IMR-90 (cell line): ENCODE results near the gene OST4. TPM values are rescaled to one million over a fixed set of nuclear protein-coding genes. Genes with fewer than 3 reads are reported as not detected.
A peak's percentile ranks its signal among the peaks of the same experiment; 100 is the strongest.
"Not testable (repeated sequence)": the region's sequence is repeated elsewhere in the genome, so short reads cannot be mapped to it uniquely, and the experiment has no call there.

ENCODE experiments used
- ATAC-seq: fragments of 200-7000 bp; cut with Tn5 transposase; 2 replicates; pipeline ENCODE4 v1.9.1; 2020; ENCODE audit warnings: low read depth, mild to moderate bottlenecking, moderate library complexity
- BruUV-seq: library from RNA; stranded (reverse); fragments of 400-500 nt; replicated peaks from 2 replicates; lab custom pipeline; 2021; lab: Mats Ljungman, UMichigan
- CTCF ChIA-PET: fragments of 300-600 bp; formaldehyde crosslinking; extraction: SDS; loops from one replicate; lab custom pipeline; 2021; ENCODE audit warnings: antibody characterized with exemption; lab: Yijun Ruan, JAX
- POLR2A ChIA-PET: fragments of 300-600 bp; sonication (Branson Sonifier 250); formaldehyde crosslinking; loops from one replicate; lab custom pipeline; 2022; ENCODE audit warnings: antibody characterized with exemption; ENCODE audit not compliant: unreplicated experiment; lab: Charles Lee
- DNase-seq: peaks from one replicate; pipeline ENCODE4 v3.0.0; 2013
- H2AFZ ChIP-seq: replicated peaks from 2 replicates; pipeline ENCODE3; 2013; ENCODE audit warnings: low read length, mild to moderate bottlenecking; ENCODE audit not compliant: poor library complexity
- H2AK5ac ChIP-seq: 2 replicates; pipeline ENCODE4 v1.6.1; 2013; ENCODE audit warnings: low read depth, low read length, inconsistent platforms
- H2AK9ac ChIP-seq: replicated peaks from 2 replicates; pipeline ENCODE3; 2013; ENCODE audit warnings: mild to moderate bottlenecking, low read depth, low read length, moderate library complexity; ENCODE audit not compliant: poor library complexity
- H2BK120ac ChIP-seq: 2 replicates; pipeline ENCODE4 v1.6.1; 2013; ENCODE audit warnings: low read depth, low read length, inconsistent platforms
- H2BK15ac ChIP-seq: 3 replicates; pipeline ENCODE4 v1.6.1; 2013; ENCODE audit warnings: low read depth, low read length, inconsistent platforms
- H2BK20ac ChIP-seq: 2 replicates; pipeline ENCODE4 v1.6.1; 2013; ENCODE audit warnings: low read depth, mild to moderate bottlenecking, inconsistent platforms, low read length, moderate library complexity
- H2BK5ac ChIP-seq: 2 replicates; pipeline ENCODE4 v1.6.1; 2013; ENCODE audit warnings: mild to moderate bottlenecking, low read depth, low read length, inconsistent platforms; ENCODE audit not compliant: poor library complexity, severe bottlenecking
- H3K14ac ChIP-seq: replicated peaks from 2 replicates; pipeline ENCODE4 v1.6.1; 2013; ENCODE audit warnings: low read depth, low read length, inconsistent platforms
- H3K18ac ChIP-seq: 2 replicates; pipeline ENCODE4 v1.6.1; 2013; ENCODE audit warnings: low read depth, low read length, control low read depth
- H3K23ac ChIP-seq: 2 replicates; pipeline ENCODE4 v1.6.1; 2013; ENCODE audit warnings: low read depth, low read length, inconsistent platforms
- H3K27ac ChIP-seq: 2 replicates; pipeline ENCODE4 v1.5.1; 2013; ENCODE audit warnings: mild to moderate bottlenecking, control low read depth, low read length; ENCODE audit not compliant: insufficient read depth
- H3K27me3 ChIP-seq: 2 replicates; pipeline ENCODE4 v1.6.1; 2013; ENCODE audit warnings: low read length; ENCODE audit not compliant: control insufficient read depth, insufficient read depth
- H3K36me3 ChIP-seq: 2 replicates; pipeline ENCODE4 v1.6.1; 2013; ENCODE audit warnings: low read length, mixed read lengths; ENCODE audit not compliant: control insufficient read depth, insufficient read depth
- H3K4ac ChIP-seq: 2 replicates; pipeline ENCODE4 v1.6.1; 2013; ENCODE audit warnings: low read depth, low read length, inconsistent platforms
- H3K4me1 ChIP-seq: 2 replicates; pipeline ENCODE4 v1.6.1; 2013; ENCODE audit warnings: low read length, mixed read lengths; ENCODE audit not compliant: control insufficient read depth, insufficient read depth
- H3K4me2 ChIP-seq: 2 replicates; pipeline ENCODE4 v1.6.1; 2013; ENCODE audit warnings: low read depth, mild to moderate bottlenecking, control low read depth, low read length, moderate library complexity
- H3K4me3 ChIP-seq: 2 replicates; pipeline ENCODE4 v1.5.1; 2013; ENCODE audit warnings: low read depth, mild to moderate bottlenecking, control low read depth, low read length, moderate library complexity; ENCODE audit not compliant: insufficient read depth
- H3K56ac ChIP-seq: 2 replicates; pipeline ENCODE4 v1.6.1; 2013; ENCODE audit warnings: low read length, inconsistent platforms; ENCODE audit not compliant: insufficient read depth; ENCODE audit errors: extremely low read depth
- H3K79me1 ChIP-seq, 2 experiments: 2 replicates each; pipeline ENCODE4 v1.6.1; 2013; ENCODE audit warnings: low read length in 2 of 2, inconsistent platforms in 1 of 2, low read depth in 1 of 2
- H3K9ac ChIP-seq: 2 replicates; pipeline ENCODE4 v1.6.1; 2013; ENCODE audit warnings: low read depth, low read length, control low read depth
- H3K9me1 ChIP-seq: 2 replicates; pipeline ENCODE4 v1.6.1; 2013; ENCODE audit warnings: low read length, inconsistent platforms; ENCODE audit not compliant: insufficient read depth
- H3K9me3 ChIP-seq: 2 replicates; pipeline ENCODE4 v1.6.1; 2013; ENCODE audit warnings: low read length; ENCODE audit not compliant: control insufficient read depth, insufficient read depth
- H4K20me1 ChIP-seq: 2 replicates; pipeline ENCODE4 v1.6.1; 2013; ENCODE audit warnings: low read length, inconsistent platforms; ENCODE audit not compliant: insufficient read depth
- H4K5ac ChIP-seq: 2 replicates; pipeline ENCODE4 v1.6.1; 2013; ENCODE audit warnings: mild to moderate bottlenecking, low read depth, low read length, control low read depth
- H4K8ac ChIP-seq, 2 experiments: 2 replicates each; pipeline ENCODE4 v1.6.1; 2013; ENCODE audit warnings: low read depth in 2 of 2, low read length in 2 of 2, control low read depth in 1 of 2, inconsistent platforms in 1 of 2
- H4K91ac ChIP-seq: 2 replicates; pipeline ENCODE4 v1.6.1; 2013; ENCODE audit warnings: low read depth, low read length, inconsistent platforms; ENCODE audit not compliant: insufficient read depth
- WGBS, 2 experiments: methylation state at CpG; one replicate each; pipeline versions ENCODE4 v1.1.5 to v1.1.7; 2013; ENCODE audit warnings: missing lambda C conversion rate in 2 of 2; ENCODE audit not compliant: insufficient read length in 1 of 2; ENCODE audit errors: extremely low coverage in 2 of 2; 5-methylcytosine and 5-hydroxymethylcytosine counted together
- dilution Hi-C: fragments of 300-500 bp; cut with HindIII; formaldehyde crosslinking; loops from one replicate; pipeline ENCODE4 v1.14.3; 2018; ENCODE audit warnings: low sequenced_read_pairs; ENCODE audit not compliant: unreplicated experiment
- in situ Hi-C: fragments of 300-500 bp; cut with MboI; formaldehyde crosslinking; loops from 3 replicates; pipeline ENCODE4 v1.14.3; 2019; ENCODE audit warnings: low sequenced_read_pairs, inconsistent platforms, mixed read lengths
- intact Hi-C: fragments of 100-400 bp; cut with micrococcal nuclease; formaldehyde crosslinking; loops from 2 replicates; pipeline ENCODE4 v1.10.0; 2022
- polyA plus RNA-seq, 3 experiments: library from polyadenylated mRNA; depleted of rRNA; stranded (reverse); fragments of >200 nt; gene quantifications; 2 replicates each; pipeline ENCODE4 v1.2.3, GENCODE V29; 2012; ENCODE audit warnings: low replicate concordance in 1 of 3
- total RNA-seq: library from RNA; depleted of rRNA; stranded (reverse); fragments of >200 nt; gene quantifications from 2 replicates; pipeline ENCODE4 v1.2.3, GENCODE V29; 2012

The OST4 gene
- total and polyA plus RNA-seq, 2 of the 4 experiments (the other 2 are of a cell fraction): 386 to 806 TPM

DNA sequence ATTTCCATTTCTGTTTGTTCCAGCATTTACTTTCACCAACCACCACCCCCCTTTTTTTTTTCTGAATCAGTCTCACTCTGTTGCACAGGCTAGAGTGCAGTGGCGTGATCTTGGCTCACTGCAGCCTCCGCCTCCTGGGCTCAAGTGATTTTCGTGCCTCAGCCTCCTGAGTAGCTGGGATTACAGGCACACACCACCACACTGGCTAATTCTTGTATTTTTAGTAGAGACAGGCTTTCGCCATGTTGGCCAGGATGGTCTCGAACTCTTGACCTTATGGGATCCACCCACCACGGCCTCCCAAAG is 4.1 kb upstream of the OST4 start:
- CTCF ChIA-PET, ATAC-seq, H4K5ac ChIP-seq, H3K56ac ChIP-seq, H3K4me2 ChIP-seq, H3K4me3 ChIP-seq, H2BK5ac ChIP-seq, H2AK9ac ChIP-seq, intact Hi-C loops, H4K91ac ChIP-seq, BruUV-seq, H3K27me3 ChIP-seq, H3K18ac ChIP-seq, H3K36me3 ChIP-seq, H2AFZ ChIP-seq, dilution Hi-C loops, H4K20me1 ChIP-seq, H3K9me3 ChIP-seq, POLR2A ChIA-PET, in situ Hi-C loops, DNase-seq: not testable (repeated sequence)
- peak overlapping the region; percentile 19; the same call in 1 of the 3 replicates for H2BK15ac ChIP-seq
- peak overlapping the region; percentile 18; the same call in 1 of the 2 replicates for H3K9ac ChIP-seq
- H3K23ac ChIP-seq: peak overlapping the region; percentile 31; the same call in 1 of the 2 replicates
- WGBS, 2 experiments: 100% methylated on average over 1 of the region's 6 CpGs; no CpG with 5 or more reads in 1 of the 2 experiments
- H2AK5ac ChIP-seq: peak overlapping the region; percentile 10; the same call in 1 of the 2 replicates
- peak overlapping the region in 1 of 2 experiments; percentile 30; a peak in 1 of 4 replicates for H4K8ac ChIP-seq
- peaks cover 31% of the 10 kb centered on the region for H3K4me1 ChIP-seq
- peak overlapping the region; percentile 76; the same call in 1 of the 2 replicates for H3K4ac ChIP-seq
- H3K9me1 ChIP-seq: peaks cover 14% of the 10 kb centered on the region; the same call in 1 of the 2 replicates
- H2BK120ac ChIP-seq: peak overlapping the region; percentile 72; the same call in 1 of the 2 replicates
- H2BK20ac ChIP-seq: peak overlapping the region; percentile 68; the same call in 1 of the 2 replicates
- H3K14ac ChIP-seq: peak overlapping the region; percentile 50; the same call in 1 of the 2 replicates
- H3K79me1 ChIP-seq: peaks cover 5 to 33% of the 10 kb centered on the region in 2 experiments
- peak overlapping the region; percentile 31; the same call in 1 of the 2 replicates for H3K27ac ChIP-seq
